ENCODE data around the gene CA10.

- TF ChIP-seq CTCF (conservative IDR thresholded peaks at IDR 0.05), result no peak
- no peak for TF ChIP-seq EZH2 (IDR thresholded peaks at IDR 0.05; ENCODE audit: low read depth)
Observed at GRCh38 chr17:52084176-52084575, 74.3 kb downstream of the CA10 start.

All from PC-9 (cell line).